ENCODE measurements around the gene GREB1L. TPM values are rescaled to one million over a fixed set of nuclear protein-coding genes. Genes with fewer than 3 reads are reported as not detected.

The GREB1L gene
- total RNA-seq, 2 donors from 2014 or later: 3.1 to 3.9 TPM

DNA sequence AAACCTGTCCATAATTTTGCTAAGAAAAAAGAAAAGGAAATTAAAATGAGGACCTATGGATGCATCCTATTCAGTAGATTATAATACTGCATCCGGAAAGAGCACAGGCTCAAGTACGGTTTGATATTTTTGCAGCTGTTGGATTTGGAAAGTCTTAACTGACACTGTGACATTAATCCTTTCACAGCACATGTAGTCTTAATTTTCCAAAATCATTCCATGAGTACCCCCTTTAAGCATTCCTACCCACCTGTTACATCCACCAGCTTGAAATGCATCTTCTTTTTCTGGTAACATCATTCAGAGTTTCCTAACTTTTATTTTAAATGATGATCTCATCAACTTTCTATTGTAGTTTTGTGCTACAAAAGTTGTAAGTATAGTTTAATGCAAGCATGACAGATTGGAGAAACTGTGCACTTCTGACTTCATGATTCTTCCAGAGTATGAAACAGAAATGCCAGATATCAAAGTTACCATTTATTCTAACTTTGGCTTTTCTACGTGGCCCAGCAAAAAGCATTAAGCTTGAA is 244.9 kb downstream of the GREB1L start:
- Histone ChIP-seq H3K4me1 (ENCODE audit: control insufficient read depth, insufficient read depth, low read length) (no peaks in the 10 kb centered on the region), H3K9me3 (ENCODE audit: control insufficient read depth, low read length) (no peaks in the 10 kb centered on the region), H3K4me3 (ENCODE audit: low read length) (no peak overlapping the region), H3K9ac (ENCODE audit: extremely low read depth, low read length, poor library complexity, severe bottlenecking) (no peak overlapping the region), H3K36me3 (ENCODE audit: control insufficient read depth, insufficient read depth, low read length) (no peaks in the 10 kb centered on the region), H3K27ac (ENCODE audit: low read depth, low read length) (no peak overlapping the region), H3K27me3 (ENCODE audit: control insufficient read depth, insufficient read depth, low read length, poor library complexity, severe bottlenecking) (no peaks in the 10 kb centered on the region)
- no peak for TF ChIP-seq CTCF (conservative IDR thresholded peaks at IDR 0.05)
- Mint-ChIP-seq H3K9me3 (no peaks in the 10 kb centered on the region), H3K36me3 (ENCODE audit: low read depth) (no peaks in the 10 kb centered on the region), H3K4me1 (no peaks in the 10 kb centered on the region), H3K4me3 (no peak overlapping the region), H3K27ac (no peak overlapping the region), H3K27me3 (ENCODE audit: insufficient read depth) (peaks cover 2% of the 10 kb centered on the region)
- no peak for DNase-seq
- 92 to 94% methylated on average over 3 of the region's 3 CpGs for WGBS, 2 experiments (ENCODE audit: insufficient coverage in 1 of 2, insufficient read length in 1 of 2)

DNA sequence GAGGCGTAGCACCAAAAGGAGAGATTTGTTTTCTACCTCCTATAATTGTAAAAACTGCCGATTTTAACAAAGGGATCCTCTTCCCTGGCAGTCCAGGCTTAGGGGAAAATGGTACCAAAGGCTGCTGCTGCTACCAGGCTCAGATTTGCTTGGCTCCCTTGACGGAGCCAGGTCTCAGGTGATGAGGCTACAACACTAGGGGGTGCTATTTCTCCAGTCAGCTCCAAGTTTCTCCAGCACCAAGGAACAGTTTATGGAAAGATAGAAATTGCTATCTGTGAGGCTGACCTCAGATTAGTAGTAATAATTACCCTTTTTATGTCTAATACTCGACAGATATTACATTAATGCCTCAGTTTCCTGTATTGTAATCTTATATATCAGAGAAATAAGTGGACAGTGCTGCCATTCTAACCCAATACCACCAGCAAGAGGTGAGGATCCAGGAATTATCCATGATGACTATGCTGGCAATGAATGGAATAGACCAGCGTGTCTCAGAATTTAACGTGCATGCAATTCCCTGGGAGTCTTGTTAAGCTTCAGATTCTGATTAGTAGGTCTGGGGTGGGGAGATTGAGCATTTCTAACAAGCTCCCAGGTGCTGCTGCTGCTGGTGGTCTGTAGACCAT is 247.2 kb downstream of the GREB1L start:
- TF ChIP-seq CTCF (conservative IDR thresholded peaks at IDR 0.05): peak; percentile 92

DNA sequence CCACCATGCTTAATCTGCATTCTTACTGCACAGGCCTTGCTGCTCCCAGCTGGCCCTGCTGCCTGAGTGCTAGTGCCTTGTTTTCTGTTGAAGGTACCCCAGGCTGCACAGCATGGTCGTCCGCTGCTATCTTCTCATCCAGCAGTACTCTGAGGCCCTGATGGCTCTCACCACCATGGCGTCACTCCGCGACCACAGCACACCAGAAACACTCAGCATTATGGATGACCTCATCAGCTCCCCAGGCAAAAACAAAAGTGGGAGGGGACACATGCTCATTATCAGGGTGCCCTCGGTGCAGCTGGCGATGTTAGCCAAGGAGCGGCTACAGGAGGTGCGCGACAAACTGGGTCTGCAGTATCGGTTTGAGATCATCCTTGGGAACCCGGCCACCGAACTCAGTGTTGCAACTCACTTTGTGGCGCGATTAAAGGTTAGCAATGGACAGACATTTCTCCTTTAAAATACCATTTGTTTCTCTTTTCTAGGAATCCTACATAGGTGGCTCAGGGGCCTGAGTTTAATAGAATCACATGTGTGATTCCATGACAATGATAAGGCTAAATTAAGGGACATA is 248.0 kb downstream of the GREB1L start:
- no peak overlapping the region for H3K4me3 Mint-ChIP-seq
- Histone ChIP-seq H3K27ac (ENCODE audit: low read depth, low read length) (no peak overlapping the region), H3K4me3 (ENCODE audit: low read length) (no peak overlapping the region), H3K27me3 (ENCODE audit: control insufficient read depth, insufficient read depth, low read length, poor library complexity, severe bottlenecking) (no peaks in the 10 kb centered on the region), H3K9me3 (ENCODE audit: control insufficient read depth, low read length) (no peaks in the 10 kb centered on the region), H3K36me3 (ENCODE audit: control insufficient read depth, insufficient read depth, low read length) (no peaks in the 10 kb centered on the region), H3K4me1 (ENCODE audit: control insufficient read depth, insufficient read depth, low read length) (no peaks in the 10 kb centered on the region), H3K9ac (ENCODE audit: extremely low read depth, low read length, poor library complexity, severe bottlenecking) (no peak overlapping the region)
- H3K4me1 Mint-ChIP-seq: no peaks in the 10 kb centered on the region
- TF ChIP-seq CTCF (conservative IDR thresholded peaks at IDR 0.05): no peak
- no peaks in the 10 kb centered on the region for H3K36me3 Mint-ChIP-seq (ENCODE audit: low read depth)
- no peaks in the 10 kb centered on the region for H3K9me3 Mint-ChIP-seq
- DNase-seq: no peak
- 96 to 99% methylated on average over 13 to 15 of the region's 15 CpGs for WGBS, 2 experiments (ENCODE audit: insufficient coverage in 1 of 2, insufficient read length in 1 of 2)
- no peak overlapping the region for H3K27ac Mint-ChIP-seq
- peaks cover 2% of the 10 kb centered on the region for H3K27me3 Mint-ChIP-seq (ENCODE audit: insufficient read depth)

More for the DNA sequence above, 247.2 kb downstream of the GREB1L start:
- Histone ChIP-seq H3K27ac (ENCODE audit: low read depth, low read length) (no peak overlapping the region), H3K4me3 (ENCODE audit: low read length) (no peak overlapping the region), H3K36me3 (ENCODE audit: control insufficient read depth, insufficient read depth, low read length) (no peaks in the 10 kb centered on the region), H3K27me3 (ENCODE audit: control insufficient read depth, insufficient read depth, low read length, poor library complexity, severe bottlenecking) (no peaks in the 10 kb centered on the region), H3K9me3 (ENCODE audit: control insufficient read depth, low read length) (no peaks in the 10 kb centered on the region), H3K9ac (ENCODE audit: extremely low read depth, low read length, poor library complexity, severe bottlenecking) (no peak overlapping the region), H3K4me1 (ENCODE audit: control insufficient read depth, insufficient read depth, low read length) (no peaks in the 10 kb centered on the region)
- WGBS, 2 experiments (ENCODE audit: insufficient coverage in 1 of 2, insufficient read length in 1 of 2): 29 to 45% methylated on average over 3 to 5 of the region's 6 CpGs
- Mint-ChIP-seq H3K27me3 (ENCODE audit: insufficient read depth) (peaks cover 2% of the 10 kb centered on the region), H3K36me3 (ENCODE audit: low read depth) (no peaks in the 10 kb centered on the region), H3K9me3 (no peaks in the 10 kb centered on the region), H3K4me1 (no peaks in the 10 kb centered on the region), H3K4me3 (no peak overlapping the region), H3K27ac (no peak overlapping the region)
- DNase-seq: peak; percentile 84
